Uterus (tissue), 2 donors: Measurements from ENCODE around the gene AK9.

ENCODE experiments used
- CTCF ChIP-seq, 4 experiments: fragments of 200-600 bp in 2 of 4; fragments of 450-650 bp in 2 of 4; sonication (generic) in 2 of 4; IDR thresholded peaks; one replicate each; pipeline ENCODE4 v1.5.1; 2016 to 2019; ENCODE audit warnings: antibody characterized with exemption in 4 of 4, mild to moderate bottlenecking in 2 of 4, moderate library complexity in 1 of 4
- POLR2A ChIP-seq, 2 donors: fragments of 450-650 bp; IDR thresholded peaks; one replicate each; pipeline ENCODE4 v1.6.1; 2016; ENCODE audit warnings: antibody characterized with exemption in 2 of 2, mild to moderate bottlenecking in 1 of 2, moderate library complexity in 1 of 2

- TF ChIP-seq CTCF (IDR thresholded peaks at IDR 0.05): no peak
- no peak for TF ChIP-seq POLR2A (IDR thresholded peaks at IDR 0.05)
Observed at GRCh38 chr6:109469591-109470189, 221.3 kb downstream of the AK9 start.
